Measurements from ENCODE around the gene TTC7B.

Gene TTC7B

GRCh38 chr14:90587252-90587910, 228.8 kb downstream of the TTC7B start:
- no peak for DNase-seq

DNA sequence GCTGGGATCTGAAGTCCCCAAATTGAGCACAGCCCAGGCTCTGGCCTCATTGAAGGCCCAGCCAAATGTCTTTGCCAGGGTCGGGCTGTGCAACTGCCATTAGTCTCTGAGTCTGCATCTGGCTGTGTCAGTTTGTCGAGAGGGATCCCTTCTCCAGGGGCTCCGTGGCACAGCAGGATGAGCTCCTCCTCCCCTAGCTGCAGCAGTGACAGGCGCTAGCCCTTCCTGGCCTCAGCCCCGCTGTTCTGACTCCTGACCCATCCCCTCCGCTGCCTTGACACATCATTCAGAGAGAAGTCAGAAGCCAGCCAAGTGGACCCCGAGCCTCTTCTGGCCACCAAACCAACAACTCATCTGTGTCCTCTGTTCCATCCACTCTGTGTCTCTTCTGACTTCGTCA, 231.1 kb downstream of the TTC7B start:
- DNase-seq: no peak

DNA sequence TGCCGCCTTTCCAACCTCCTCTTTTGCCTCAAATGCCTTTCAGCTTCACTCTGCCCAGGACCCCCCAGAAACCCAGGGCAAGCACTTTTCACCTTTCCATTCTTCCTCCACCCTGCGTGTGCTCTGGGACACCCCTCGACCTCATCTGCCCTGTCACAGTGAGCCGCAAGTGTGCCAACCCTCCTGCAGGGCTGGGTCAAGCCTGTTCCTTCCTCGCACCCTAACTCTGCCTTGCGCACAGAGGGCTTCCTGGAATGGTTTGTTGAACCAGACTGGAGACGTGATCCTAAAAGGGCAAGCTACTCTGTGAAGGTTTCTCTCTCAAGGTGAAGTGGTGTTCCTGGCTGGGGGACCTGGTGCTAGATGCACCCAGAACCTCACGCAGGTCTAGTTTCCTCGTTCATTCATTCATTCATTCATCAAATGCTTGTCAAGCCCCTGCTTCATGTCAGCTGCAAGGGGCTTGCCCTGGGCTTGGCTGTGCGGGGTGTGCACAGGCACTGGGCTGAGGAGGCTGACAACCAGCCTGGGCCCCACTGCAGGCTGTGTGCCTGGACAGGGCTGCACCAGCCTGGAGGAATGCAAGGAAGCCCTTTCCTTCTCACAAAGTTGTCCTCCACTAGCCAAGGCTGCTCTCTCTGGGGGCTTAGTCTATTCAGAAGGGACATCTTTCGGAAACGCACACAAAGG, 232.2 kb downstream of the TTC7B start:
- no peak for DNase-seq

DNA sequence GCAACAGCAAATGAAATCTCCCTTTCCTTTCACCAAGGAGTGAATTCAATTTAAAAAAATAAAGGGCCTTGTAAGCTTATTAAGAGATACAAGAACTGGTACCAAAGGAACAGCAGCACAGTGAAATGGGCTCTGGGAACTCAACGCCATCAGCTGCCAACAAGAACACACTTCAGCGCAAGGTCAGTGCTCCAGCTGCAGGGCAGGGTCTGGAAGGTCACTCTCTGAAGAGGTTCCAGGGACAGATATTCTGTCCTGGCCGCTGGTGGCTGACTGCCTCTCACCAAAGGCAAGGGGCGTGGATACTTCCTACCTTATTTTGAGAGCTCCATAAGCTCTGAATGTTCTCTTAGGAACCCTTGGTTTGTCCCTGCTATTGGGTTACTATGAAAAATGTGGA, 232.8 kb downstream of the TTC7B start:
- no peak for DNase-seq

DNA sequence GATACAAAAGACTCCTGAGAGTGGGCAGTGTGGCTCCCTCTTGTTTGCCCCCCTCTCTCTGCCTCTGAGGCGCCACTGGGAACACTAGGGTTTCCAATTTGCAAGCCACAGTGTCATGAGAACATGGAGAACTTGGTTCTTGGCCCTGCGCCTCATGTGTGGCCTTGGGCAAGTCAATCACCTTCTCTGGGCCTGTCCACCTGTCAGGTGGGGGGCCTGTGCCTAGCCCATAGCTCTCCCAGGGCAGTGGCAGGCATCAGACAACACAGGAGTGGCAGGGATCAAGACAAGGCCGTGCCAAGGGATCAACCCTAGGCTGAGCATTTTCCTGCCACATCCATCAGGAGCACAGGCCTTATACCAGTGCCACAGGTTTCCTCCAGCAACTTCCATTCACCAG, 234.1 kb downstream of the TTC7B start:
- no peak for DNase-seq

GRCh38 chr14:90581745-90582144, 234.5 kb downstream of the TTC7B start:
- DNase-seq: no peak

- DNase-seq: no peak
Observed at GRCh38 chr14:90580377-90581335, 235.6 kb downstream of the TTC7B start.

DNA sequence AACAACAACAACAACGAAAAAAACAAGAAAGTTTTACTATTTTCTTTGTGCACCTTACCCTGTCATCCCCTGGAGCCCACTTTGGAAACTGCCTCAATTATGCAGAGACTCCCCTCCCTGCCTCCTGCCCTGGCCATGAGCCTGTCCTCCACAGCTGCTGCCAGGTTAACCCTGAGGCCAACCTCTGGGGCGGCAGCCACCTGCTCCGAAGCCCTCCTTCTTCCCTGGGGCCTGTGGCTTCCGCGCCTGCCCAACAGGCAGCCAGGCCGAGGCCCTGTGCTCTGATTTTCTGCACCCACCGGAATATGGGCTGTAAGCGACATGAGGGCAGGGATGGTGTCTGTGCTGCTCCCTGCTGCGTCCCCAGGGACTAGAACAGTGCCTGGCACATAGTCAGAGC, 236.4 kb downstream of the TTC7B start:
- no peak for DNase-seq

DNA sequence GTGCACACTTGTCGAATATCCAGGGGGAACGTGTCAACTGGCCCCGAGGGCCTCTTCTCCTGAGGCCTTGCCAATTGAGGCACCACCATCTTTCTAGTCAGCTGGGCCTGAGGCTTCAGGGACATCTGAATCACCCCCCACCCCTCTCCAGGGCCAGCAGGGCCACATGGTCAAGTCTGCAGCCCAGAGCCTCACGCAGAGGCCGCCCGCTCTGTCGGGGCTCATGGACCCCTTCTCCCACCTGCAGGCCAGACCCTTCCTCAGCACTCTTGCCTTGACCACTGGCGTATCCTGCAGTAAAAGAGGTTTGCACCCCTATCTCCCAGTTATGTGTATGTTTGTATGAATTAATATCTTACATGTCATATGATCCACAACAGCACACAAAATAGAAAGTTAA, 237.1 kb downstream of the TTC7B start:
- no peak for DNase-seq

DNA sequence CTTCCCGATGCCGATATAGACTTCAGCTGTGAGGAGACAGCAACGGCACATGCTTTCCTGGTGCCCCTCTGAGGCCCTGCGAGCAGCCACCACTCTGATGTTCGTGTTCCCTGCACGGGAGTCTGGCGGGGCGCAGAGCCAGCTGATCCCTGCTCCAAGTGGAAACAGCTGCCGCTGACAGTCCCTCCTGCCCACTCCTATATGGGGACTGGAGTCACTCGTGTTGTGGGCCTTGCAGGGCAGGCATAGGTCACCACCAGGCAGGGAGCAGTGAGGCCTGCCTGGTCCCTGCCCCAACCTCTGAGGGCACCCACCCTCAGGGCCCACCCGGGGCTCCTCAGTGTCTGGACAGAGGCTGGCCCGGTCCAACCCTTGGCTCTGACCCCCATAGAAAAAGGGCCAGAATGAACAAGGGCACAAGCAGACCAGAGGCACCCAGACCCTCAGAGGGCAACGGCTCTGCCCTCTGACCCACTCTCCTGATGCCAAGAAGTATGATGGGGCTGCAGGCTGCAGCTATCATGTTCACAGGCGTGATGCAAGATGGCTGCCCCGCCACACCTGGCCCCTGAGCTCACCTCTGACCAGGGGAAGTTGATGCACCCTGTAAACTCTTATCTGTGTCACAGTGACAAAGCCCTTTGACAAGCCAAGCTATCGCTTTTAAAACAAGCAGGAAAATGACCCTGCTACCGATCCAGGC, 237.8 kb downstream of the TTC7B start:
- DNase-seq: no peak

- no peak for DNase-seq
Observed at GRCh38 chr14:90577661-90578282, 238.5 kb downstream of the TTC7B start.

DNA sequence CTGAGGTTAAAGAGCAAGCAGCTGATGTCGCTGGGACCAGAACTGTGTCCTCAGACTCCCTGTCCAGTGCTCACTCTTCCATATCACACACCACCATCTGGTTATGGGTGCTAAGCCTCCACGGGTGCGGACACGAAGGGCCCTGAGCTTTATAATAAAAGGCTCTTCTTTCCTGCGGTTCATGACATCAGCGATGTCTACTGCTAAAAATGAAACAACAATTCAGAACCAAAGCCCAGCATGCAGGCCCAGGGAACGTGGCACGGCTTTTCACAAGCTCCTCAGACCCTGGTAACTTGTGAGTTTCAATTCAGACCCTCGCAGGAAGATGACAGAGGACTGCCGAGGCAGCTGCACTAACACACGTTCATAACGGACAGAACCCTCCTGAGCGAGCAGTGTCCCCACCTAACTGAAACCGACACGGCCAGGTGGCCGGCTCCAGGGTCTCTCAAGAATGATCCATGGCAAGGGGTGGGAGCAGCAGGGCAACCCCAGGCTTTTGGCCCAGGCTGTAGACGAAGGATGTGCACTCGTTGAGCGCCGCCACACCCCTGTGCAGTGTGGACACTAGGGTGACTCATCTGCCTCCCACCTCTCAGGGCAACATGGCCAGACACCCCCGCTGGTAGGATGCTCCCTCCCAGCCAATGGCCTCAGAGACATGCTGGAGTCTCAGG, 239.1 kb downstream of the TTC7B start:
- DNase-seq: no peak

GRCh38 chr14:90576581-90576980, 239.6 kb downstream of the TTC7B start:
- no peak for DNase-seq

- DNase-seq: no peak
Observed at GRCh38 chr14:90575781-90576180, 240.4 kb downstream of the TTC7B start.

- DNase-seq: no peak
Observed at GRCh38 chr14:90575336-90575735, 240.9 kb downstream of the TTC7B start.

DNA sequence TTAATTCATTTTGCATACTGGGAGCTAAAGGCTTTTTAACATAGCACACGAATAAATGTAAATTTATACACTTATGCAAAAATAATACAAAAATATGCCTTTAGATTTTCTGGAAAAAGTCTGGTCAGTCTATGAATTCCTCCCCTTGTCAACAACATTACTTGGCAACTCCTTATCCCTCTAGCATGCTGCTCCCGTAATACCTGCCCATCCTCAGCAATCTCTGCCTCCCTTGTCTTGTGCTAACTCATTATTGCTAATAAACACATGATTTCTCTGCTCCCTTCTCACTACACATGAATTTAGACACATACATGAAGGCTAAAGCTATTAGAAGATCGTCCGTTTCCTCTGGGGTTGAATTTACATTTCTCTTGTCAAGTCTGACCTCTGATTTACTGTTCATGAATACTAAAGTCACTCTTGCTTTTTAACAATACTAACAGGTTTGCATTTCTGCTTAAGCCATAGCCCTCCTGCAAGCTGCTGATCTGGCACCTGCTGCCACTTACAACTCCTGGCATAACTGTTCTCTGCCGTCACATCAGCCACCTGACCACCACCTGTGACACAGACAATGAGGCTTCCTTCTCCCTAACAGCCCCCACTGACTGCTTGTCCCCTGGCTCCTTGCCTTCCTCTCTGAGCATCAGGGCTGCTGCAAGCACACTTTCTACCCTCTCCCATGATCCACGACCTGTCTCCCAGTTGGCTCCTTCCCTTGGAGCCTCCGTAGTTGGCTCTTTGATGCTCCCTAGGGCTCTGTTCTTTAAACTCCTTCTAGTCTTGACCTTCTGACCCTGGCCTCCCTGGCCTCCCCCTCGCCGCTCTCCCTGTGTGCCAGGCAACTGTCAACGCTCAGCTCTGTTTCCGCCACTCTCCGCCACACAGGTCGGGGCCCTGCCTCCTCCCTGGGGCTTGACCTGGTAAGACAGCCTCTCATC, 241.8 kb downstream of the TTC7B start:
- no peak for DNase-seq

DNA sequence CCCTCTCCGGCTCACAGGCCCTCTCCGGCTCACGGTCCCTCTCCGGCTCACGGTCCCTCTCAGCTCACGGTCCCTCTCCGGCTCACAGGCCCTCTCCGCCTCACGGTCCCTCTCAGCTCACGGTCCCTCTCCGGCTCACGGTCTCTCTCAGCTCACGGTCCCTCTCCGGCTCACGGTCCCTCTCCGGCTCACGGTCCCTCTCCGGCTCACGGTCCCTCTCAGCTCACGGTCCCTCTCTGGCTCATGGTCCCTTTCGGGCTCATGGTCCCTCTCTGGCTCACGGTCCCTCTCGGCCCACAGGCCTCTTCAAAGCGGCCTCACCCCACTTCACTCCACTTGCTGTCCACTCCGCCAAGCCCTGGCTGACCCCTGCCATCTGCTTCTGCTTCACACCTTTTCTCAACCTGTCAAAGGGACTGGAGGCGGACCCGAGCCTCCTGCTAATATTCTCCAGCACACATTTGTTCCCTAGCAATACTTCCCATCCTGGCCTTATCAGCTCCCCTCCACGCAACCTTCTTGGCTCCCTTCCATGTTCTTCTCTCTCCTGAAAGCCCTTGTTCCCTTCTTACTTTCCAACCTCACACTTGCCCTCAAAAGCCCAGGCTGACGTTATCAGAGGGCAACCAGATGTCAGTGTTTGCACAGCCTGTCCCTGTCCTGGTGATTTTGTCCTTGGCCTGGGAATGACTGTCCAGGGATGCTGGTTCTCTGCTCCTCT, 242.7 kb downstream of the TTC7B start:
- no peak for DNase-seq

DNA sequence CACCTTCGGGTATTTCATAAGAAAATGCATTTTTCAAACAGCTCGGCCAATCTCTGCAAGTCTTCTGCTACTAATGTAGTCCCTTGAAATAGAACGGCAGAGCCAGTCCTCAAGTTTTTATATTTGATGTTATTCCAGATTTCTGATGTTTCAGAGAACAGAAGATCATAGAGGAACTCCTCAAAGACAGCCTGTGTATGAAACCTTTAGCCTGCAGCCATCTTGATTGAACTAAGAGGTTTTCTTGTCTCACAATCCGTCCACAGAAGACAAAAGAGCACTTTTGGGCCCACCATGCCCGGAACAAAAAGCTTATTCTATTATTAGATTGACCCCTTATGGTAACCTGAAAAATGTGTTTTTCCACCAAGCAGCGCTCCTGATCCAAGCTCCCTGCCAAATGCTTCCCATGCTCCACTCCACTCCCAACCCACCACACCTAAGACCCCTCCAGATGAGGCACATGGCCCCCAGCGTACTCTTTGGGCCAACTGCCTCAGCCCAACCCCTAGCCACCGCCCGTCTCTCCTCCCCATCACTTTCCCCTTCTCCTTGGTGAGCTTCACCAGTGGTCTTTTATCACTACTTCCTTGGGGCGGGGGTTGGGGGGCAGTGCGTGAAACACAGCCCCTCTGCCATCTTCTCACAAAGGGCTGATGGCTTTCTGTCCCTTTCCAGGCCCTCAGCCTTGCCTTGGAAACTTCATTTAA, 243.6 kb downstream of the TTC7B start:
- no peak for DNase-seq

All from 8988T (cell line).